B cell (primary cell): ENCODE data around the gene TMTC3. TPM values are rescaled to one million over a fixed set of nuclear protein-coding genes. Genes with fewer than 3 reads are reported as not detected.

Experiments used
- ATAC-seq: fragments of 200-7000 bp; cut with Tn5 transposase; one replicate; pipeline ENCODE4 v1.10.0; 2021; ENCODE audit warnings: low read depth, mild to moderate bottlenecking, moderate number of reproducible peaks, moderate library complexity
- CTCF ChIA-PET: fragments of 350-600 bp; sonication (Branson Sonifier 250); formaldehyde crosslinking; loops from one replicate; lab custom pipeline; 2021; ENCODE audit warnings: antibody characterized with exemption, inconsistent platforms; lab: Charles Lee
- POLR2A ChIA-PET: fragments of 350-600 bp; sonication (Branson Sonifier 250); formaldehyde crosslinking; loops from one replicate; lab custom pipeline; 2021; ENCODE audit warnings: antibody characterized with exemption; lab: Charles Lee
- DNase-seq: peaks from one replicate; pipeline ENCODE4 v3.0.0; 2013
- H2AFZ ChIP-seq: 2 replicates; pipeline ENCODE4 v1.6.1; 2012; ENCODE audit warnings: mild to moderate bottlenecking, low read depth, low read length; ENCODE audit not compliant: insufficient read depth, poor library complexity, severe bottlenecking
- H3K27ac ChIP-seq, 2 donors: 1 replicate in 1 of 2; 2 replicates in 1 of 2; pipeline ENCODE4 v1.5.1; 2012 to 2013; ENCODE audit warnings: low read length in 2 of 2, mild to moderate bottlenecking in 2 of 2, moderate library complexity in 1 of 2
- H3K27me3 ChIP-seq, 4 experiments: fragments of 200-600 bp in 1 of 4; sonication (generic) in 1 of 4; replicated peaks in 1 of 4; 1 replicate in 2 of 4; 2 replicates in 2 of 4; pipeline versions ENCODE4 v1.6.1 to v1.7.0; 2013 to 2016; ENCODE audit warnings: low read length in 3 of 4, mild to moderate bottlenecking in 2 of 4, mixed read lengths in 1 of 4, moderate library complexity in 1 of 4; ENCODE audit not compliant: insufficient read depth in 4 of 4, control insufficient read depth in 3 of 4; ENCODE audit errors: control extremely low read depth in 1 of 4
- H3K36me3 ChIP-seq, 2 experiments: replicated peaks in 1 of 2; 1 replicate in 1 of 2; 2 replicates in 1 of 2; pipeline versions ENCODE4 v1.6.1 to v1.7.1; 2013; ENCODE audit warnings: low read length in 1 of 2; ENCODE audit not compliant: insufficient read depth in 2 of 2, control insufficient read depth in 1 of 2; ENCODE audit errors: control extremely low read depth in 1 of 2, extremely low read depth in 1 of 2
- H3K4me1 ChIP-seq, 2 donors: fragments of 200-600 bp in 1 of 2; sonication (generic) in 1 of 2; 1 replicate in 1 of 2; 2 replicates in 1 of 2; pipeline versions ENCODE4 v1.5.1 to v1.6.1; 2013 to 2017; ENCODE audit warnings: low read length in 2 of 2; ENCODE audit not compliant: control insufficient read depth in 2 of 2, insufficient read depth in 2 of 2
- H3K4me2 ChIP-seq: replicated peaks from 2 replicates; pipeline ENCODE3; 2012; ENCODE audit warnings: mild to moderate bottlenecking, low read depth, low read length; ENCODE audit not compliant: poor library complexity, severe bottlenecking
- H3K4me3 ChIP-seq, 5 experiments: fragments of 200-600 bp in 1 of 5; sonication (generic) in 1 of 5; 1 replicate in 3 of 5; 2 replicates in 2 of 5; pipeline versions ENCODE4 v1.5.1 to v1.7.0; 2011 to 2016; ENCODE audit warnings: low read length in 4 of 5, mild to moderate bottlenecking in 4 of 5, low read depth in 2 of 5, control low read depth in 1 of 5, moderate library complexity in 1 of 5; ENCODE audit not compliant: insufficient read depth in 1 of 5; ENCODE audit errors: control extremely low read depth in 1 of 5, extremely low read depth in 1 of 5
- H3K79me2 ChIP-seq: fragments of 200-600 bp; sonication (generic); one replicate; pipeline ENCODE4 v1.6.0; 2016; ENCODE audit warnings: low read length; ENCODE audit not compliant: control insufficient read depth, insufficient read depth
- H3K9ac ChIP-seq: fragments of 200-600 bp; sonication (generic); 2 replicates; pipeline ENCODE4 v1.6.1; 2017; ENCODE audit warnings: mild to moderate bottlenecking, low read length, moderate library complexity
- H3K9me3 ChIP-seq, 3 donors: one replicate each; pipeline versions ENCODE4 v1.6.1 to v1.7.1; 2013; ENCODE audit warnings: low read length in 2 of 3; ENCODE audit not compliant: control insufficient read depth in 2 of 3, insufficient read depth in 1 of 3; ENCODE audit errors: control extremely low read depth in 1 of 3
- H4K20me1 ChIP-seq: 2 replicates; pipeline ENCODE4 v1.6.0; 2012; ENCODE audit warnings: mild to moderate bottlenecking, low read length; ENCODE audit not compliant: insufficient read depth, control insufficient read depth, poor library complexity, severe bottlenecking
- H3K27ac Mint-ChIP-seq: one replicate; pipeline ENCODE4 v1.8.0; 2021; ENCODE audit warnings: mixed read lengths
- H3K27me3 Mint-ChIP-seq: one replicate; pipeline ENCODE4 v1.8.0; 2021; ENCODE audit warnings: mixed read lengths
- H3K4me1 Mint-ChIP-seq: one replicate; pipeline ENCODE4 v1.8.0; 2021; ENCODE audit warnings: mixed read lengths
- H3K4me3 Mint-ChIP-seq: one replicate; pipeline ENCODE4 v1.8.0; 2021; ENCODE audit warnings: mixed read lengths
- H3K9me3 Mint-ChIP-seq: one replicate; pipeline ENCODE4 v1.8.0; 2022; ENCODE audit warnings: mixed read lengths; ENCODE audit not compliant: insufficient read depth
- EZH2 ChIP-seq: IDR thresholded peaks from 2 replicates; pipeline ENCODE4 v1.6.1; 2012; ENCODE audit warnings: borderline replicate concordance, low read depth, mild to moderate bottlenecking, moderate library complexity, low read length; ENCODE audit not compliant: insufficient read depth, poor library complexity, severe bottlenecking
- WGBS: methylation state at CpG from one replicate; pipeline ENCODE4 v1.1.5; 2013; ENCODE audit warnings: missing lambda C conversion rate; ENCODE audit not compliant: insufficient coverage; 5-methylcytosine and 5-hydroxymethylcytosine counted together
- intact Hi-C: fragments of 100-400 bp; cut with micrococcal nuclease; formaldehyde crosslinking; loops from one replicate; pipeline ENCODE4 v1.10.0; 2022
- polyA plus RNA-seq: library from polyadenylated mRNA; depleted of rRNA; stranded (reverse); fragments of >200 nt; gene quantifications from 2 replicates; pipeline ENCODE4 v1.2.3, GENCODE V29; 2012
- total RNA-seq, 2 donors: library from RNA; stranded (reverse); fragments of 120-200 nt in 1 of 2; gene quantifications; 1 replicate in 1 of 2; 2 replicates in 1 of 2; pipeline versions ENCODE4 v1.2.3 to v1.2.4, GENCODE V29; 2013 to 2022
- TF ChIP-seq, protein P1 (sequence below): fragments of 200-600 bp; IDR thresholded peaks from one replicate; pipeline ENCODE4 v1.8.0; 2022; ENCODE audit warnings: antibody characterized with exemption, mild to moderate bottlenecking

TMTC3 gene
- total and polyA plus RNA-seq, 2 donors (not counting 1 experiment from before 2014, with no cell fraction given): 1.7 to 10.1 TPM

GRCh38 chr12:88242571-88242925 is 100.4 kb downstream of the TMTC3 start:
- Mint-ChIP-seq H3K9me3 (peaks cover 2% of the 10 kb centered on the region), H3K27me3 (peaks cover 3% of the 10 kb centered on the region), H3K4me3 (no peak overlapping the region), H3K4me1 (no peaks in the 10 kb centered on the region), H3K27ac (no peak overlapping the region)
- H4K20me1 ChIP-seq: no peaks in the 10 kb centered on the region
- WGBS: 89% methylated on average over 1 of the region's 1 CpG
- no peak overlapping the region for H3K4me2 ChIP-seq
- no peaks in the 10 kb centered on the region for H3K27me3 ChIP-seq
- no peak overlapping the region for H2AFZ ChIP-seq
- ATAC-seq (no peak), DNase-seq (no peak)
- no peaks in the 10 kb centered on the region for H3K79me2 ChIP-seq
- no peak for TF ChIP-seq EZH2
- TF ChIP-seq, protein P1, sequence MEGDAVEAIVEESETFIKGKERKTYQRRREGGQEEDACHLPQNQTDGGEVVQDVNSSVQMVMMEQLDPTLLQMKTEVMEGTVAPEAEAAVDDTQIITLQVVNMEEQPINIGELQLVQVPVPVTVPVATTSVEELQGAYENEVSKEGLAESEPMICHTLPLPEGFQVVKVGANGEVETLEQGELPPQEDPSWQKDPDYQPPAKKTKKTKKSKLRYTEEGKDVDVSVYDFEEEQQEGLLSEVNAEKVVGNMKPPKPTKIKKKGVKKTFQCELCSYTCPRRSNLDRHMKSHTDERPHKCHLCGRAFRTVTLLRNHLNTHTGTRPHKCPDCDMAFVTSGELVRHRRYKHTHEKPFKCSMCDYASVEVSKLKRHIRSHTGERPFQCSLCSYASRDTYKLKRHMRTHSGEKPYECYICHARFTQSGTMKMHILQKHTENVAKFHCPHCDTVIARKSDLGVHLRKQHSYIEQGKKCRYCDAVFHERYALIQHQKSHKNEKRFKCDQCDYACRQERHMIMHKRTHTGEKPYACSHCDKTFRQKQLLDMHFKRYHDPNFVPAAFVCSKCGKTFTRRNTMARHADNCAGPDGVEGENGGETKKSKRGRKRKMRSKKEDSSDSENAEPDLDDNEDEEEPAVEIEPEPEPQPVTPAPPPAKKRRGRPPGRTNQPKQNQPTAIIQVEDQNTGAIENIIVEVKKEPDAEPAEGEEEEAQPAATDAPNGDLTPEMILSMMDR: no peak
- no peak overlapping the region for H3K9ac ChIP-seq
- no peaks in the 10 kb centered on the region for H3K4me1 ChIP-seq
- H3K27ac ChIP-seq: no peak overlapping the region
- intact Hi-C loops: no loop called here
- no peaks in the 10 kb centered on the region for H3K9me3 ChIP-seq
- H3K36me3 ChIP-seq: no peaks in the 10 kb centered on the region
- H3K4me3 ChIP-seq: no peak overlapping the region
- CTCF ChIA-PET: no interaction called here
- POLR2A ChIA-PET: no interaction called here

- TF ChIP-seq, protein P1: peak; percentile 27
- TF ChIP-seq EZH2: no peak
- ChIA-PET CTCF (no interaction called here), POLR2A (no interaction called here)
- Histone ChIP-seq H3K79me2 (no peaks in the 10 kb centered on the region), H3K36me3 (no peaks in the 10 kb centered on the region), H3K4me1 (no peaks in the 10 kb centered on the region), H3K27ac (no peak overlapping the region), H3K9me3 (no peaks in the 10 kb centered on the region), H3K27me3 (no peaks in the 10 kb centered on the region), H3K9ac (no peak overlapping the region), H4K20me1 (no peaks in the 10 kb centered on the region), H2AFZ (no peak overlapping the region), H3K4me2 (no peak overlapping the region), H3K4me3 (no peak overlapping the region)
- intact Hi-C loops: no loop called here
- Mint-ChIP-seq H3K4me1 (no peaks in the 10 kb centered on the region), H3K4me3 (no peak overlapping the region), H3K27me3 (peaks cover 3% of the 10 kb centered on the region), H3K9me3 (peaks cover 2% of the 10 kb centered on the region), H3K27ac (no peak overlapping the region)
- DNase-seq: no peak
- no peak for ATAC-seq
These were observed 100.8 kb downstream of the TMTC3 start for GRCh38 chr12:88242939-88243338.
